ENCODE results near the gene SMC1B. TPM values are rescaled to one million over a fixed set of nuclear protein-coding genes. Genes with fewer than 3 reads are reported as not detected.
A peak's percentile ranks its signal among the peaks of the same experiment; 100 is the strongest.

Gene SMC1B
- total RNA-seq, 3 donors from 2014 or later = not detected

GRCh38 chr22:45338795-45339194 lies 74.6 kb downstream of the SMC1B start:
- peaks cover 0 to 7% of the 10 kb centered on the region in 2 donors for H3K4me1 ChIP-seq
- no peak for DNase-seq (ENCODE audit: low spot score in 2 of 2)
- no peaks in the 10 kb centered on the region for H3K27me3 ChIP-seq
- intact Hi-C loops (cut with DNase I; ENCODE audit: low total_unique reads) = no loop called here
- H3K9me3 ChIP-seq = no peaks in the 10 kb centered on the region
- H3K27ac ChIP-seq = no peak overlapping the region
- H3K36me3 ChIP-seq = no peaks in the 10 kb centered on the region
- TF ChIP-seq POLR2A (IDR thresholded peaks at IDR 0.05) (no peak), CTCF (IDR thresholded peaks at IDR 0.05) (no peak), POLR2AphosphoS5 (IDR thresholded peaks at IDR 0.05) (no peak)
- H3K4me3 ChIP-seq = no peak overlapping the region

- TF ChIP-seq POLR2A (IDR thresholded peaks at IDR 0.05) (no peak), CTCF (IDR thresholded peaks at IDR 0.05) (no peak), POLR2AphosphoS5 (IDR thresholded peaks at IDR 0.05) (no peak)
- H3K27ac ChIP-seq = peak overlapping the region in 1 of 2 donors; percentile 77
- DNase-seq (ENCODE audit: low spot score in 2 of 2) = no peak
- intact Hi-C loops (cut with DNase I; ENCODE audit: low total_unique reads) = no loop called here
- peaks cover 0 to 7% of the 10 kb centered on the region in 2 donors for H3K4me1 ChIP-seq
- H3K4me3 ChIP-seq = no peak overlapping the region
- H3K9me3 ChIP-seq = no peaks in the 10 kb centered on the region
- H3K36me3 ChIP-seq = no peaks in the 10 kb centered on the region
- no peaks in the 10 kb centered on the region for H3K27me3 ChIP-seq
Measured at GRCh38 chr22:45337536-45337935, 75.9 kb downstream of the SMC1B start.

- peaks cover 0 to 7% of the 10 kb centered on the region in 2 donors for H3K4me1 ChIP-seq
- intact Hi-C loops (cut with DNase I; ENCODE audit: low total_unique reads) = no loop called here
- H3K4me3 ChIP-seq = peak overlapping the region in 1 of 3 donors; percentile 45
- no peaks in the 10 kb centered on the region for H3K36me3 ChIP-seq
- no peaks in the 10 kb centered on the region for H3K27me3 ChIP-seq
- TF ChIP-seq POLR2AphosphoS5 (IDR thresholded peaks at IDR 0.05) (peak; percentile 29 to 52 (median 47)), POLR2A (IDR thresholded peaks at IDR 0.05) (no peak)
- peak overlapping the region; percentile 74 to 77 for H3K27ac ChIP-seq
- H3K9me3 ChIP-seq = no peaks in the 10 kb centered on the region
- peak; percentile 67 to 79 for DNase-seq (ENCODE audit: low spot score in 2 of 2)
Measured at GRCh38 chr22:45336971-45337431, 76.4 kb downstream of the SMC1B start.

GRCh38 chr22:45335854-45336522 lies 77.4 kb downstream of the SMC1B start:
- DNase-seq (ENCODE audit: low spot score in 2 of 2) = no peak
- no peaks in the 10 kb centered on the region for H3K36me3 ChIP-seq
- H3K9me3 ChIP-seq = no peaks in the 10 kb centered on the region
- H3K4me1 ChIP-seq = peaks cover 0 to 7% of the 10 kb centered on the region in 2 donors
- no peaks in the 10 kb centered on the region for H3K27me3 ChIP-seq
- H3K27ac ChIP-seq = peak overlapping the region; percentile 74 to 77
- TF ChIP-seq CTCF (IDR thresholded peaks at IDR 0.05) = no peak
- TF ChIP-seq POLR2AphosphoS5 (IDR thresholded peaks at IDR 0.05) = no peak
- TF ChIP-seq POLR2A (IDR thresholded peaks at IDR 0.05) = no peak
- no peak overlapping the region for H3K4me3 ChIP-seq
- intact Hi-C loops (cut with DNase I; ENCODE audit: low total_unique reads) = no loop called here

- Histone ChIP-seq H3K27me3 (no peaks in the 10 kb centered on the region), H3K9me3 (no peaks in the 10 kb centered on the region), H3K27ac (peak overlapping the region; percentile 23 to 40), H3K36me3 (no peaks in the 10 kb centered on the region), H3K4me1 (peaks cover 0 to 7% of the 10 kb centered on the region in 2 donors), H3K4me3 (no peak overlapping the region)
- peak in 2 of 3 donors; percentile 28 to 42 for TF ChIP-seq CTCF (IDR thresholded peaks at IDR 0.05)
- TF ChIP-seq POLR2A (IDR thresholded peaks at IDR 0.05) = no peak
- intact Hi-C loops (cut with DNase I; ENCODE audit: low total_unique reads) = no loop called here
- DNase-seq (ENCODE audit: low spot score in 2 of 2) = peak; percentile 53 to 82
Measured at GRCh38 chr22:45335021-45335818, 78.2 kb downstream of the SMC1B start.

Data from breast epithelium (tissue), 4 donors.